GM13977 (cell line): ENCODE measurements around the gene ARHGAP29.

Experiments used
- DNase-seq: peaks from one replicate; pipeline ENCODE4 v3.0.0; 2012; ENCODE audit warnings: low spot score
- CTCF ChIP-seq: IDR thresholded peaks from 2 replicates; pipeline ENCODE4 v1.5.1; 2012; ENCODE audit warnings: mild to moderate bottlenecking, control low read depth; ENCODE audit not compliant: insufficient read depth; ENCODE audit errors: extremely low read depth, missing control alignments
- in situ Hi-C: fragments of 300-500 bp; cut with MboI; formaldehyde crosslinking; loops from one replicate; pipeline ENCODE4 v1.12.0; 2022; ENCODE audit warnings: low sequenced_read_pairs, low pct_unique_long_range_greater_than_20kb, mixed read lengths, inconsistent platforms; ENCODE audit not compliant: unreplicated experiment

The ARHGAP29 gene

GRCh38 chr1:94274561-94274960 lies 37.2 kb upstream of the ARHGAP29 start:
- DNase-seq: no peak
- no peak for TF ChIP-seq CTCF
- in situ Hi-C loops: no loop called here

GRCh38 chr1:94273111-94273510 lies 35.7 kb upstream of the ARHGAP29 start:
- TF ChIP-seq CTCF: no peak
- DNase-seq: no peak
- in situ Hi-C loops: no loop called here

- no peak for DNase-seq
- TF ChIP-seq CTCF: no peak
- in situ Hi-C loops: no loop called here
These were observed 35.0 kb upstream of the ARHGAP29 start for GRCh38 chr1:94272388-94272787.

- no peak for TF ChIP-seq CTCF
- in situ Hi-C loops: no loop called here
- DNase-seq: no peak
These were observed 34.0 kb upstream of the ARHGAP29 start for GRCh38 chr1:94271373-94271772.

- TF ChIP-seq CTCF: no peak
- no peak for DNase-seq
- in situ Hi-C loops: no loop called here
These were observed 33.4 kb upstream of the ARHGAP29 start for GRCh38 chr1:94270801-94271203.

GRCh38 chr1:94269921-94270320 lies 32.5 kb upstream of the ARHGAP29 start:
- TF ChIP-seq CTCF: no peak
- in situ Hi-C loops: no loop called here
- no peak for DNase-seq

- DNase-seq: no peak
- in situ Hi-C loops: no loop called here
- TF ChIP-seq CTCF: no peak
These were observed 28.5 kb upstream of the ARHGAP29 start for GRCh38 chr1:94265906-94266305.
